NCI-H146 treated with DMSO at 0.1 percent for 48 hours (cell line): ENCODE results near the gene PRKRA.
"Not testable (repeated sequence)": the region's sequence is repeated elsewhere in the genome, so short reads cannot be mapped to it uniquely, and the experiment has no call there.

Source experiments
- DNase-seq: peaks from one replicate; lab custom pipeline; 2025; ENCODE audit not compliant: unreplicated experiment; lab: John Stamatoyannopoulos, UW

Gene PRKRA

DNA sequence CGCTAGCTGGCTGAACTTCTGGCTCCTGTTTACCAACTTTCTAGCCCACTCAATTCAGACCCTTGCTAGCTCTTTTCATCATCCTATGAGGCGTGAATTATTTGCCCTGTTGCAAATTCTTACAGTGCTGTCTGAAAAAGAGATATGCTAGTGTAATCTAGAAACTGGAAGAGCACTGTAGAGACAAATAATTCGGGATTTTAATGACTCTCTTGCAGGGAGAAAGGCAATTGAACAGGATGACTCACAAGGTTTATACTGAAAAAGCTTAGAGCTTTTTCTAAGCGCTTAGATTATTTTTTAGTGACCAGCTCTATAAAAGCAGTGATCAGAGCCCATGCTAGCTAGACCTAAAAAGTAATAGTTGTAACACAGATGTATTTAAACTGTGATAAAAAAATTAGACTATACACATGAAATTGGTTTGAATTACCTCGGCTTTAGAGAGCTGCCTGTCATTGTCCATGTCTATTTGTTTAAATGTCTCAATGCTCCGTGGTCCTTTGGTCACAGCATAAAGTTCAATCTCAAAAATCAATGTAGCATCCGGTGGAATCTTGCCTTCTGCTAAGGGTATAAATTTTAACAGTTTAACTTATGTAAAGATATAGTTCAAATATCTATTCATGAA is 18.4 kb upstream of the PRKRA start:
- no peak for DNase-seq

- no peak for DNase-seq
Measured at GRCh38 chr2:178457390-178457886, 6.5 kb upstream of the PRKRA start.

DNA sequence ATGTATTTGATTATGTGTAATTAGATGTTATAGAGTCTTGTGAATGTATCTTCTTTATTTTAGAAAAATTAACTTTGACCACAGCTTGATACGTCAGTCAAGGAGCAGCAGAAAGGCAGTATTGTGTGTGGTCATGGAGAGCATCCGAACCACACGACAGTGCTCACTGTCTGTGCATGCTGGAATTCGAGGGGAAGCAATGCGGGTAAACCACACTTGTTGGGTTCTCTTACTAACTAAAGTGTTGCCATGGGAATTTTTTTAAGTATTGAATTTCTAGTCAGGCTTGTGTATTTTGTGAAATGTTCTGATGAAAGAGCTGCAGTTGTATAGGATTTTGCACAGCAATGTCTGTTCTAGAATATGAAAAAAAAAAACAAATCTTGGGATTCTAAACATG is 5.0 kb upstream of the PRKRA start:
- DNase-seq = no peak

- DNase-seq = no peak
Measured at GRCh38 chr2:178452870-178453269, 1.9 kb upstream of the PRKRA start.

DNA sequence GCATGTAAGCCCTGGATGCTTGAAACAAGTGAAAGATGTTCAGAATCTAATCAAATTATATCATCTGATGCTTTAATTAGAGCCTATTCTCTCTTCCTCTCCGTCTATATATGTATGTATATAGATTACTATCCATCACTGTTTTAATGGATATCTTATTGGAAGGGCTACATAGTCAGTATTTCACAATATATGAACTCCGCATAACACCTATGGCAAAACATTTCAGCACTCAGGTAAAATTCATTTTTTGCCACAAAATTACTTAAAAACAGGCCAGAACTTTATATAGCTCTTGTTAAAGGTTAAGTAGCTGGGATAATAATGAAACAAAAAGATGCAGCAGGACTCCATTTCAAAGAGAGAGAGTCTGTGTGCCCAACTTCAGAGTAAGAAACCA is 1.4 kb upstream of the PRKRA start:
- no peak for DNase-seq

GRCh38 chr2:178450524-178450773 is 526 bp downstream of the PRKRA start:
- peak; percentile 62 for DNase-seq

GRCh38 chr2:178449700-178450523 is 1.1 kb downstream of the PRKRA start:
- DNase-seq = no peak

GRCh38 chr2:178448968-178449661 is 1.9 kb downstream of the PRKRA start:
- DNase-seq = no peak

GRCh38 chr2:178441426-178441825 is 9.5 kb downstream of the PRKRA start:
- DNase-seq = no peak

GRCh38 chr2:178436662-178437061 is 14.3 kb downstream of the PRKRA start:
- DNase-seq = no peak

- no peak for DNase-seq
Measured at GRCh38 chr2:178429336-178429735, 21.6 kb downstream of the PRKRA start.

GRCh38 chr2:178428396-178428806 is 22.6 kb downstream of the PRKRA start:
- DNase-seq = no peak

- DNase-seq = no peak
Measured at GRCh38 chr2:178427458-178427857, 23.5 kb downstream of the PRKRA start.

DNA sequence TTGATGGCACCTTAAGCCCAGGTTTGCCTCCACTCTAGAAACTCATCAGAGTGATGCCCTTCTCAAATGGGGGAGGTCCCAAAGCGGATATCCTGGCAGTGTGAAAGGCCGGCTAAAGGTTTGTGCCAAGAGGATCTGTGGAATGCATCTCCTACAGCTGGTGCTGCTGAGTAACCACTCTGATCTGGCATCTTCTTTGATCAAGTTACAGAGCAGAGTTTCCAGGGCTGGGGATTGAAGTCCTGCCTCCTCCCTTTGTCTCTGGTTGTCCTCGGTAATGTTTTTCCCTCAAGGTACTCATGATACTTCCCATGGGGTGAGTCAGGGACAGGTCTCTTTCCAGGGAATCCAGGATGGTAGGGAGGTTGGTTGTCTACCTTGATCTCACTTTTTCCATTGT is 24.6 kb downstream of the PRKRA start:
- no peak for DNase-seq

- no peak for DNase-seq
Measured at GRCh38 chr2:178425255-178425827, 25.6 kb downstream of the PRKRA start.

- not testable (repeated sequence) for DNase-seq
Measured at GRCh38 chr2:178423746-178424145, 27.2 kb downstream of the PRKRA start.

- no peak for DNase-seq
Measured at GRCh38 chr2:178422097-178422496, 28.9 kb downstream of the PRKRA start.

- DNase-seq = no peak
Measured at GRCh38 chr2:178420463-178420999, 30.4 kb downstream of the PRKRA start.

DNA sequence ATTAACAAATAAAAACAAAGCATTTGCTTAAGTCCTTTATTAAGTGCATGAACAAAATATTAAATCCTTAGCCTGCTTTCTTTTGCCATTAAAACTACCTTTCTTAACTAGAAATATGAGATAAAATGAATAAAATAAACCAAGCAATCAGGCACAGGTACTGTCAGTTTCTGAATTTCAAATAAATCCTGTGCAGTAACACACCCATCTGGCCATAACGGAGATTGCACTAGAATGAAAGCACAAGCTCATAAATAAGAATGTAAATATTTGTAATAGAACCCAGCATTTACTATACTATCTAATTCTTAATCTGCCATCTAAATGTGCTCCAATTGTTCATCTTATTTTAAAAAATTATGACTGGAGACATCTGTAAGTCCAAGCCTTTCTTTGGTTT is 31.9 kb downstream of the PRKRA start:
- no peak for DNase-seq

DNA sequence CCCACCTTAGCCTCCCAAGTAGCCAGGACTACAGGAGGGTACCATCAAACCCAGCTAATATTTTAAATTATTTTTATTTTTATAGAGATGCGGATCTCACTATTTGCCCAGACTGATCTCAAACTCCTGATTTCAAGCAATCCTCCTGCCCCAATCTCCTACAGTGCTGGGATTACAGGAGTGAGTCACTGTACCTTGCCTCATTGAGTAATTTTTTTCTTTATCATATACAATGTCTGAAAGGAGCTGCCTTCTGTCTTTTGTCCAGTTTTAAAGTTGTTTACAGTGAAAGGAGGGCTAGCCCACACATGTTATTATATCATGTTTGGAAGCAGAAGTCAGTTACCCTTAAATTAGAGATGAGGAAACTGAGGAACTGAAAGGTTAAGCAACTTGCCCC is 32.5 kb downstream of the PRKRA start:
- no peak for DNase-seq

DNA sequence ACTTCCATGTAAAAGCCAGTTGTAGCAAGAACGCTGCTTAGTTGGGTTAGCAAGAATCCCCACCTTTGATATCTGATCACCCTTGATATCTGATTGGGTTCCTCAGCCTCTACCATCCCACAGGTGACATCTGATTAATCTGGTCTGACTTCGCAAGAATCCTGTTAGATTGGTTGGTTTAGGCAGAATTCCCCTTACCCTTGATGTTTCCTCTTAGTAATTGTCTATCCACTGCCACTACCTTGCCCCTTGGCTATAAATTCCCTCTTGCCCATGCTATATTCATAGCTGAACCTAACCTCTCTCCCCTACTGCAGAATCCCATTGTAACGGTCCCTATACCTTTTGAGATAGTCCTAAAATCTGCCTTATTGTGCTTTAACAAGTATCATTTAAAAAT is 33.1 kb downstream of the PRKRA start:
- DNase-seq = no peak

GRCh38 chr2:178415979-178416378 is 35.0 kb downstream of the PRKRA start:
- no peak for DNase-seq
